CD4-positive, alpha-beta T cell (primary cell): ENCODE measurements around the gene TBC1D22B. TPM values are rescaled to one million over a fixed set of nuclear protein-coding genes. Genes with fewer than 3 reads are reported as not detected.
A peak's percentile ranks its signal among the peaks of the same experiment; 100 is the strongest.

Experiments
- ATAC-seq: fragments of 200-7000 bp; cut with Tn5 transposase; one replicate; pipeline ENCODE4 v1.10.0; 2022; ENCODE audit warnings: mild to moderate bottlenecking; ENCODE audit not compliant: poor library complexity
- CTCF ChIA-PET: fragments of 350-600 bp; sonication (Branson Sonifier 250); formaldehyde crosslinking; loops from one replicate; lab custom pipeline; 2021; ENCODE audit warnings: antibody characterized with exemption, inconsistent platforms; lab: Charles Lee
- POLR2A ChIA-PET: fragments of 350-600 bp; sonication (Branson Sonifier 250); formaldehyde crosslinking; loops from one replicate; lab custom pipeline; 2021; ENCODE audit warnings: antibody characterized with exemption, inconsistent platforms; lab: Charles Lee
- DNase-seq, 14 experiments: peaks; one replicate each; pipeline ENCODE4 v3.0.0-alpha.2; 2013 to 2020; ENCODE audit warnings: mixed read lengths in 2 of 14
- H3K27ac ChIP-seq, 2 donors: one replicate each; pipeline versions ENCODE4 v1.5.1 to v1.7.0; 2013; ENCODE audit warnings: low read length in 2 of 2, low read depth in 1 of 2, mild to moderate bottlenecking in 1 of 2
- H3K27me3 ChIP-seq, 2 experiments: 1 replicate in 1 of 2; 2 replicates in 1 of 2; pipeline versions ENCODE4 v1.6.1 to v1.7.0; 2013; ENCODE audit warnings: low read length in 2 of 2, control low read depth in 1 of 2, mild to moderate bottlenecking in 1 of 2, moderate library complexity in 1 of 2; ENCODE audit not compliant: insufficient read depth in 2 of 2, control insufficient read depth in 1 of 2
- H3K36me3 ChIP-seq: one replicate; pipeline ENCODE4 v1.6.1; 2013; ENCODE audit warnings: low read length, control low read depth; ENCODE audit not compliant: insufficient read depth
- H3K4me1 ChIP-seq: one replicate; pipeline ENCODE4 v1.6.1; 2013; ENCODE audit warnings: low read length, control low read depth; ENCODE audit not compliant: insufficient read depth
- H3K4me3 ChIP-seq: one replicate; pipeline ENCODE4 v1.5.1; 2013; ENCODE audit warnings: mild to moderate bottlenecking, low read length, moderate library complexity
- H3K9me3 ChIP-seq, 2 experiments: 1 replicate in 1 of 2; 2 replicates in 1 of 2; pipeline versions ENCODE4 v1.6.1 to v1.7.0; 2013; ENCODE audit warnings: low read length in 2 of 2, mild to moderate bottlenecking in 2 of 2, control low read depth in 1 of 2, moderate library complexity in 1 of 2; ENCODE audit not compliant: control insufficient read depth in 1 of 2, insufficient read depth in 1 of 2
- H3K27ac Mint-ChIP-seq: one replicate; pipeline ENCODE4 v1.8.0; 2020; ENCODE audit warnings: mixed read lengths
- H3K27me3 Mint-ChIP-seq: one replicate; pipeline ENCODE4 v1.8.0; 2021; ENCODE audit warnings: mixed read lengths
- H3K36me3 Mint-ChIP-seq: one replicate; pipeline ENCODE4 v1.8.0; 2021; ENCODE audit warnings: low read depth, mixed read lengths
- H3K4me1 Mint-ChIP-seq: one replicate; pipeline ENCODE4 v1.8.0; 2021; ENCODE audit warnings: low read depth, mixed read lengths
- H3K4me3 Mint-ChIP-seq: one replicate; pipeline ENCODE4 v1.8.0; 2020; ENCODE audit warnings: mild to moderate bottlenecking, mixed read lengths
- H3K9me3 Mint-ChIP-seq: one replicate; pipeline ENCODE4 v1.8.0; 2020; ENCODE audit warnings: mixed read lengths
- intact Hi-C, 2 experiments: fragments of 100-400 bp; cut with DNase I in 1 of 2; cut with micrococcal nuclease in 1 of 2; formaldehyde crosslinking; loops; one replicate each; pipeline versions ENCODE4 v1.15.1 to v1.9.0; 2023 to 2025; cut with DNase I, micrococcal nuclease
- total RNA-seq, 174 experiments: library from RNA in 2 of 174; stranded (reverse) in 2 of 174; gene quantifications; one replicate each; pipeline ENCODE4 v1.2.3 and lab custom pipeline; 2021 to 2026
- TF ChIP-seq, protein P1 (sequence below): fragments of 200-600 bp; IDR thresholded peaks from one replicate; pipeline ENCODE4 v1.8.0; 2022; ENCODE audit warnings: antibody characterized with exemption, mild to moderate bottlenecking

TBC1D22B gene
- total RNA-seq, 2 experiments from 2014 or later: 5.9 to 6.6 TPM

DNA sequence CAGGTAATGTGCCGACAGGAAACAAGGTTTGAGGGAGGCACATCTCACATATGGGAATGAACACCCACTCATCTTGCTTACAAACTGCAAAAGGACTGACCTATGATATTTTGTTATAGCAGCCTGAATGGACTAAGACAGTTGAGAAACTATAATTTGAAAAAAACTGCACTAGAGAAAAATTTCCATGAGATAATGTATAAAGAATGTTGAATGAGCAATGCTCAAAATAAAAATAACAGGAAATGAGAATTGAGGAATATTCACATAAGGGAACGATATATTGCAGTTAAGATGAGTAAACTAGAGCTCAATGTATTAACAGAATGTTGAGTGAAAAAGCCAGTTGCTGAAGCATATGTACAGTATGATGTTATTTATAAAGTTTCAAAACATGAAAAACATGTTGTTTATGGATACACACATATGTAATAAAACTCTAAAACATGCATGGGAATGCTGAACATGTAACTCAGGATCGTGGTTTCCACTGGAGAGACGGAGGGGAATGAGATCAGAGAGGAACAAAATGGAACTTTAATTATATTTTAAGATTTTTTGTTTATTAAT is 6.3 kb upstream of the TBC1D22B start:
- H3K36me3 Mint-ChIP-seq: no peaks in the 10 kb centered on the region
- no peaks in the 10 kb centered on the region for H3K9me3 ChIP-seq
- CTCF ChIA-PET: no interaction called here
- no peaks in the 10 kb centered on the region for H3K27me3 Mint-ChIP-seq
- no peaks in the 10 kb centered on the region for H3K27me3 ChIP-seq
- H3K27ac Mint-ChIP-seq: no peak overlapping the region
- ATAC-seq (no peak), DNase-seq (no peak)
- H3K36me3 ChIP-seq: no peaks in the 10 kb centered on the region
- no peak overlapping the region for H3K4me3 Mint-ChIP-seq
- TF ChIP-seq, protein P1, sequence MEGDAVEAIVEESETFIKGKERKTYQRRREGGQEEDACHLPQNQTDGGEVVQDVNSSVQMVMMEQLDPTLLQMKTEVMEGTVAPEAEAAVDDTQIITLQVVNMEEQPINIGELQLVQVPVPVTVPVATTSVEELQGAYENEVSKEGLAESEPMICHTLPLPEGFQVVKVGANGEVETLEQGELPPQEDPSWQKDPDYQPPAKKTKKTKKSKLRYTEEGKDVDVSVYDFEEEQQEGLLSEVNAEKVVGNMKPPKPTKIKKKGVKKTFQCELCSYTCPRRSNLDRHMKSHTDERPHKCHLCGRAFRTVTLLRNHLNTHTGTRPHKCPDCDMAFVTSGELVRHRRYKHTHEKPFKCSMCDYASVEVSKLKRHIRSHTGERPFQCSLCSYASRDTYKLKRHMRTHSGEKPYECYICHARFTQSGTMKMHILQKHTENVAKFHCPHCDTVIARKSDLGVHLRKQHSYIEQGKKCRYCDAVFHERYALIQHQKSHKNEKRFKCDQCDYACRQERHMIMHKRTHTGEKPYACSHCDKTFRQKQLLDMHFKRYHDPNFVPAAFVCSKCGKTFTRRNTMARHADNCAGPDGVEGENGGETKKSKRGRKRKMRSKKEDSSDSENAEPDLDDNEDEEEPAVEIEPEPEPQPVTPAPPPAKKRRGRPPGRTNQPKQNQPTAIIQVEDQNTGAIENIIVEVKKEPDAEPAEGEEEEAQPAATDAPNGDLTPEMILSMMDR: no peak
- intact Hi-C loops: no loop called here
- no peaks in the 10 kb centered on the region for H3K4me1 ChIP-seq
- H3K4me1 Mint-ChIP-seq: no peaks in the 10 kb centered on the region
- no peak overlapping the region for H3K4me3 ChIP-seq
- POLR2A ChIA-PET: no interaction called here
- no peak overlapping the region for H3K27ac ChIP-seq
- H3K9me3 Mint-ChIP-seq: no peaks in the 10 kb centered on the region

DNA sequence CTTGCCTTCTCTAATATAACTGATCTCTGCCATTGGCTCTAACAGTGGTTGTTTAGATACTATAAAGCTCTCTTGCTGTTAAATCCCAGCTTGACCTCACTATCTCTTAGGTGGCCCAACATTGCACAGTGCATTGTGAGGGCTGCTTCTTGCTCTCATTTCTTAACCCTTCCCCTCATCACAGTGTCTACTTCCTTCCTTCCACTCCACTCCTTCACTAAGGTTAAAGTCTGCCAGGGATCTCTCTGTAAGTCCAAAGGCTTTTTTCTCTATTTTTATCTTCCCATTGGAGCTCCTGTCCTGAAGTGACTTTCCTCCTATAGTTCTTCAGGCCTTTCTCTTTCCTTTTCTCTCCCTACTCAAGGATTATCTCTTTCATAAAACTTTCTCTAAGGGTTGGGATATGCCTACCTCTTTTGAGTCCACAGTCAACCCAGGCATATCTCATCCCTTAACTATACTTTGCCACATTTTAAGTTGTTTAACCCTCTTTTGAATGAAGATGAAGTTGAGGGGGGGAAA is 4.0 kb upstream of the TBC1D22B start:
- peaks cover 12% of the 10 kb centered on the region for H3K4me1 ChIP-seq
- intact Hi-C loops: no loop called here
- CTCF ChIA-PET: no interaction called here
- H3K36me3 ChIP-seq: no peaks in the 10 kb centered on the region
- H3K27me3 ChIP-seq: no peaks in the 10 kb centered on the region
- DNase-seq (no peak), ATAC-seq (no peak)
- H3K9me3 ChIP-seq: no peaks in the 10 kb centered on the region
- peaks cover 5% of the 10 kb centered on the region for H3K36me3 Mint-ChIP-seq
- POLR2A ChIA-PET: no interaction called here
- no peak overlapping the region for H3K27ac ChIP-seq
- H3K4me3 ChIP-seq: no peak overlapping the region
- no peaks in the 10 kb centered on the region for H3K9me3 Mint-ChIP-seq
- H3K4me1 Mint-ChIP-seq: peaks cover 19% of the 10 kb centered on the region
- no peak overlapping the region for H3K4me3 Mint-ChIP-seq
- H3K27me3 Mint-ChIP-seq: no peaks in the 10 kb centered on the region
- no peak overlapping the region for H3K27ac Mint-ChIP-seq
- TF ChIP-seq, protein P1: no peak

DNA sequence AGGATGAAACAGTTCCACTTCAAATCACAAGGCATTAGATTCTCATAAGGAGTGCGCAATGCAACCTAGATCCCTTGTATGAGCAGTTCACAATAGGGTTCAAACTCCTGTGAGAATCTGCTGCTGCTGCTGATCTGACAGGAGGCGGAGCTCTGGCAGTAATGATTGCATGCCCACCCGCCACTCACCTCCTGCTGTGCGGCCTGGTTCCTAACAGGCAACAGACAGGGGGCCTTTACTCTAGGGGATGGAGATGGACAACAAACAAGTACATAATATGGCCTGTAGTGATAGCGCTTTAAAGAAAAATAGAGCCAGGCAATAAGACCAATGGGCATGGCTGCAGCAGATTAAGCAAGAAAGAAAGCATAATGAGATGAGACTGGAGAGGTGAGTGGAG is 2.7 kb upstream of the TBC1D22B start:
- CTCF ChIA-PET: no interaction called here

More for the DNA sequence above, 2.7 kb upstream of the TBC1D22B start:
- Histone ChIP-seq H3K9me3 (no peaks in the 10 kb centered on the region), H3K4me1 (peaks cover 21% of the 10 kb centered on the region), H3K27me3 (no peaks in the 10 kb centered on the region), H3K27ac (no peak overlapping the region), H3K4me3 (no peak overlapping the region), H3K36me3 (no peaks in the 10 kb centered on the region)
- Mint-ChIP-seq H3K27ac (no peak overlapping the region), H3K4me3 (peak overlapping the region; percentile 49), H3K27me3 (no peaks in the 10 kb centered on the region), H3K36me3 (peaks cover 5% of the 10 kb centered on the region), H3K4me1 (peaks cover 32% of the 10 kb centered on the region), H3K9me3 (no peaks in the 10 kb centered on the region)
- ATAC-seq (no peak), DNase-seq (no peak)
- POLR2A ChIA-PET: no interaction called here
- TF ChIP-seq, protein P1: no peak
- intact Hi-C loops: loop anchor here in 1 of 2 experiments (5.0 kb wide), 2 partner anchors 33 to 368 kb away; partner anchors contain the start of gene C6orf89
